T-helper 9 cell (primary cell): ENCODE data around the gene IMPA2.

ENCODE experiments used
- DNase-seq: peaks from one replicate; pipeline ENCODE4 v3.0.0-alpha.2; 2020

IMPA2 gene

GRCh38 chr18:12079491-12080237 is 98.4 kb downstream of the IMPA2 start:
- no peak for DNase-seq
